ENCODE measurements around the gene GJC3. TPM values are rescaled to one million over a fixed set of nuclear protein-coding genes. Genes with fewer than 3 reads are reported as not detected.

Gene GJC3
- total RNA-seq, 2 experiments from 2014 or later, result 0.62 to 1.1 TPM

GRCh38 chr7:99928188-99928587 lies 1.2 kb downstream of the GJC3 start:
- H3K36me3 Mint-ChIP-seq (ENCODE audit: low read depth), result no peaks in the 10 kb centered on the region
- CTCF ChIA-PET, result interaction anchor here (1.1 to 2.4 kb wide), 3 partner anchors 8 to 15 kb away, joined by 4 to 17 read pairs (median 8); partner anchors contain the start of gene TRIM4
- H3K4me1 Mint-ChIP-seq (ENCODE audit: low read depth), result peaks cover 23% of the 10 kb centered on the region
- no peaks in the 10 kb centered on the region for H3K9me3 Mint-ChIP-seq
- no peaks in the 10 kb centered on the region for H3K27me3 Mint-ChIP-seq (ENCODE audit: low read depth)
- DNase-seq, result no peak
- H3K27ac Mint-ChIP-seq, result no peak overlapping the region
- H3K4me3 Mint-ChIP-seq, result no peak overlapping the region
- intact Hi-C loops (cut with micrococcal nuclease), result loop anchor here (2.0 kb wide), 2 partner anchors 21 to 51 kb away; no protein-coding TSS in a partner anchor

- Mint-ChIP-seq H3K9me3 (no peaks in the 10 kb centered on the region), H3K4me3 (no peak overlapping the region), H3K27ac (no peak overlapping the region), H3K36me3 (ENCODE audit: low read depth) (no peaks in the 10 kb centered on the region), H3K4me1 (ENCODE audit: low read depth) (peaks cover 23% of the 10 kb centered on the region), H3K27me3 (ENCODE audit: low read depth) (no peaks in the 10 kb centered on the region)
- intact Hi-C loops (cut with micrococcal nuclease), result no loop called here
- CTCF ChIA-PET, result interaction anchor here (1.0 to 1.1 kb wide), 2 partner anchors 10 to 13 kb away, joined by 3 to 4 read pairs; no protein-coding TSS in a partner anchor
- DNase-seq, result no peak
These were observed 1.9 kb downstream of the GJC3 start for GRCh38 chr7:99927536-99927935.

- CTCF ChIA-PET, result interaction anchor here (1.5 kb wide), 1 partner anchor 13 kb away, joined by 3 read pairs; no protein-coding TSS in a partner anchor
- Mint-ChIP-seq H3K9me3 (no peaks in the 10 kb centered on the region), H3K27ac (no peak overlapping the region), H3K4me1 (ENCODE audit: low read depth) (peaks cover 23% of the 10 kb centered on the region), H3K36me3 (ENCODE audit: low read depth) (no peaks in the 10 kb centered on the region), H3K4me3 (no peak overlapping the region), H3K27me3 (ENCODE audit: low read depth) (no peaks in the 10 kb centered on the region)
- intact Hi-C loops (cut with micrococcal nuclease), result no loop called here
- no peak for DNase-seq
These were observed 3.1 kb downstream of the GJC3 start for GRCh38 chr7:99926321-99926720.

GRCh38 chr7:99923200-99923599 lies 6.2 kb downstream of the GJC3 start:
- Mint-ChIP-seq H3K4me3 (no peak overlapping the region), H3K36me3 (ENCODE audit: low read depth) (no peaks in the 10 kb centered on the region), H3K9me3 (no peaks in the 10 kb centered on the region), H3K27ac (no peak overlapping the region), H3K4me1 (ENCODE audit: low read depth) (peaks cover 5% of the 10 kb centered on the region), H3K27me3 (ENCODE audit: low read depth) (no peaks in the 10 kb centered on the region)
- intact Hi-C loops (cut with micrococcal nuclease), result no loop called here
- CTCF ChIA-PET, result interaction anchor here (12.4 kb wide), 1 partner anchor 68 kb away, joined by 155 read pairs; no protein-coding TSS in a partner anchor
- no peak for DNase-seq

- Mint-ChIP-seq H3K9me3 (no peaks in the 10 kb centered on the region), H3K36me3 (ENCODE audit: low read depth) (peaks cover 12% of the 10 kb centered on the region), H3K4me3 (peak overlapping the region; percentile 90), H3K27ac (peak overlapping the region; percentile 93), H3K27me3 (ENCODE audit: low read depth) (no peaks in the 10 kb centered on the region), H3K4me1 (ENCODE audit: low read depth) (peaks cover 32% of the 10 kb centered on the region)
- CTCF ChIA-PET, result interaction anchor here (0.5 to 12.4 kb wide), 10 partner anchors 9 to 414 kb away, joined by 3 to 155 read pairs (median 4); partner anchors contain the start of gene GJC3
- intact Hi-C loops (cut with micrococcal nuclease), result no loop called here
- DNase-seq, result no peak
These were observed 9.3 kb downstream of the GJC3 start for GRCh38 chr7:99920149-99920548.

GRCh38 chr7:99919814-99920112 lies 9.7 kb downstream of the GJC3 start:
- Mint-ChIP-seq H3K9me3 (no peaks in the 10 kb centered on the region), H3K4me1 (ENCODE audit: low read depth) (peaks cover 34% of the 10 kb centered on the region), H3K27ac (peak overlapping the region; percentile 93), H3K27me3 (ENCODE audit: low read depth) (no peaks in the 10 kb centered on the region), H3K36me3 (ENCODE audit: low read depth) (peaks cover 12% of the 10 kb centered on the region), H3K4me3 (peak overlapping the region; percentile 90)
- CTCF ChIA-PET, result interaction anchor here (0.6 to 12.4 kb wide), 12 partner anchors 10 to 569 kb away, joined by 3 to 155 read pairs (median 4); partner anchors contain the start of gene GJC3
- no peak for DNase-seq
- intact Hi-C loops (cut with micrococcal nuclease), result loop anchor here (1.0 to 10.0 kb wide), 9 partner anchors 129 to 510 kb away; partner anchors contain the start of genes MBLAC1, MEPCE, PVRIG and ZCWPW1

- CTCF ChIA-PET, result interaction anchor here (0.6 to 12.4 kb wide), 18 partner anchors 9 to 569 kb away, joined by 3 to 155 read pairs (median 4); partner anchors contain the start of gene GJC3
- Mint-ChIP-seq H3K36me3 (ENCODE audit: low read depth) (peaks cover 12% of the 10 kb centered on the region), H3K4me3 (peak within 1 kb of the TSS; percentile 90), H3K27ac (peak within 1 kb of the TSS; percentile 93), H3K27me3 (ENCODE audit: low read depth) (no peaks in the 10 kb centered on the region), H3K4me1 (ENCODE audit: low read depth) (peaks cover 38% of the 10 kb centered on the region), H3K9me3 (no peaks in the 10 kb centered on the region)
- intact Hi-C loops (cut with micrococcal nuclease), result loop anchor here (1.0 to 10.0 kb wide), 9 partner anchors 130 to 510 kb away; partner anchors contain the start of genes MBLAC1, MEPCE, PVRIG and ZCWPW1
- DNase-seq, result peak; percentile 96
These were observed 10.2 kb downstream of the GJC3 start, which contains the start of gene TRIM4 for GRCh38 chr7:99918959-99919813. Gene TRIM4 (minus strand): TSS chr7:99919530. CDS start chr7:99919401, 129 bp downstream.

- CTCF ChIA-PET, result interaction anchor here (1.1 to 12.4 kb wide), 3 partner anchors 39 to 395 kb away, joined by 3 to 155 read pairs (median 6); no protein-coding TSS in a partner anchor
- peaks cover 41% of the 10 kb centered on the region for H3K4me1 Mint-ChIP-seq (ENCODE audit: low read depth)
- H3K36me3 Mint-ChIP-seq (ENCODE audit: low read depth), result peaks cover 29% of the 10 kb centered on the region
- H3K4me3 Mint-ChIP-seq, result no peak overlapping the region
- no peaks in the 10 kb centered on the region for H3K27me3 Mint-ChIP-seq (ENCODE audit: low read depth)
- DNase-seq, result no peak
- H3K27ac Mint-ChIP-seq, result no peak overlapping the region
- intact Hi-C loops (cut with micrococcal nuclease), result loop anchor here (5.0 to 10.0 kb wide), 2 partner anchors 66 to 304 kb away; partner anchors contain the start of genes AZGP1 and PVRIG
- no peaks in the 10 kb centered on the region for H3K9me3 Mint-ChIP-seq
These were observed 18.4 kb downstream of the GJC3 start for GRCh38 chr7:99910976-99911375.

GRCh38 chr7:99901581-99901980 lies 27.8 kb downstream of the GJC3 start:
- CTCF ChIA-PET, result interaction anchor here (0.6 kb wide), 1 partner anchor 100 kb away, joined by 4 read pairs; no protein-coding TSS in a partner anchor
- Mint-ChIP-seq H3K4me1 (ENCODE audit: low read depth) (no peaks in the 10 kb centered on the region), H3K36me3 (ENCODE audit: low read depth) (peaks cover 36% of the 10 kb centered on the region), H3K27ac (no peak overlapping the region), H3K9me3 (no peaks in the 10 kb centered on the region), H3K4me3 (no peak overlapping the region), H3K27me3 (ENCODE audit: low read depth) (no peaks in the 10 kb centered on the region)
- DNase-seq, result no peak
- intact Hi-C loops (cut with micrococcal nuclease), result no loop called here

GRCh38 chr7:99899830-99900519 lies 29.4 kb downstream of the GJC3 start:
- CTCF ChIA-PET, result no interaction called here
- no peak overlapping the region for H3K27ac Mint-ChIP-seq
- intact Hi-C loops (cut with micrococcal nuclease), result no loop called here
- no peaks in the 10 kb centered on the region for H3K27me3 Mint-ChIP-seq (ENCODE audit: low read depth)
- H3K36me3 Mint-ChIP-seq (ENCODE audit: low read depth), result peaks cover 34% of the 10 kb centered on the region
- no peaks in the 10 kb centered on the region for H3K9me3 Mint-ChIP-seq
- DNase-seq, result no peak
- no peaks in the 10 kb centered on the region for H3K4me1 Mint-ChIP-seq (ENCODE audit: low read depth)
- no peak overlapping the region for H3K4me3 Mint-ChIP-seq

GRCh38 chr7:99898836-99899235 lies 30.6 kb downstream of the GJC3 start:
- H3K36me3 Mint-ChIP-seq (ENCODE audit: low read depth), result peaks cover 34% of the 10 kb centered on the region
- no peaks in the 10 kb centered on the region for H3K4me1 Mint-ChIP-seq (ENCODE audit: low read depth)
- CTCF ChIA-PET, result no interaction called here
- no peak overlapping the region for H3K27ac Mint-ChIP-seq
- no peak for DNase-seq
- no peaks in the 10 kb centered on the region for H3K9me3 Mint-ChIP-seq
- H3K27me3 Mint-ChIP-seq (ENCODE audit: low read depth), result no peaks in the 10 kb centered on the region
- intact Hi-C loops (cut with micrococcal nuclease), result no loop called here
- no peak overlapping the region for H3K4me3 Mint-ChIP-seq

GRCh38 chr7:99898023-99898357 lies 31.4 kb downstream of the GJC3 start:
- intact Hi-C loops (cut with micrococcal nuclease), result no loop called here
- Mint-ChIP-seq H3K4me3 (no peak overlapping the region), H3K9me3 (no peaks in the 10 kb centered on the region), H3K36me3 (ENCODE audit: low read depth) (peaks cover 28% of the 10 kb centered on the region), H3K27ac (no peak overlapping the region), H3K27me3 (ENCODE audit: low read depth) (no peaks in the 10 kb centered on the region), H3K4me1 (ENCODE audit: low read depth) (no peaks in the 10 kb centered on the region)
- DNase-seq, result no peak
- CTCF ChIA-PET, result no interaction called here
